ENCODE data around the gene OR56A1. TPM values are rescaled to one million over a fixed set of nuclear protein-coding genes. Genes with fewer than 3 reads are reported as not detected.

The OR56A1 gene
- total and polyA plus RNA-seq, 3 experiments from 2014 or later: not detected

DNA sequence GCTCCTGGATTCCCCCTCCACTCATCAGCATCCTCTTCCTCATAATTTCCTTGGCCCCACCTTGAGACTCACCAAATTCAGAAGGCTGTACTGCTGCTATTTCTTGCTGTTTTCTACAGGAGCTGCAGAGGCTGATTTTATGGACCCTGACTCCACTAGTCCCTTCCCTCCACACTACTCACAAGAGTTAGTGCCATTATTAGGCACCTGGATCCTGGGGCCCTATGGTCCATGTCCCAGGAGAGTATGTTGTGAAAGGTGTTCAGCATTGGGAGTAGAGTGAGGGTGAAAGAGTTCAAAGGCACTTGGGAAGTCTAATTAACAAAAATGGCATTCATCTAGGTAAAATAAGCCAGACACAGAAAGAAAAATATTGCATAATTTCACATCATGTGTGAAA lies 23.7 kb downstream of the OR56A1 start, which contains the start of gene OR56A4:
TSS of gene OR56A4 (minus strand) at position 101 of the 400 bp plus-strand sequence. CDS start 3,954 bp downstream, outside the sequence.
- no peaks in the 10 kb centered on the region for H3K4me1 Mint-ChIP-seq
- ChIA-PET POLR2A (no interaction called here), CTCF (no interaction called here)
- no peak within 1 kb of the TSS for H3K4me3 Mint-ChIP-seq
- no peak within 1 kb of the TSS for H3K27ac Mint-ChIP-seq
- Histone ChIP-seq H3K9me3 (ENCODE audit: low read length) (no peaks in the 10 kb centered on the region), H3K27me3 (ENCODE audit: insufficient read depth, low read length, poor library complexity, severe bottlenecking) (no peaks in the 10 kb centered on the region), H3K4me1 (ENCODE audit: insufficient read depth, low read length) (no peaks in the 10 kb centered on the region), H3K36me3 (ENCODE audit: insufficient read depth, low read length) (no peaks in the 10 kb centered on the region), H3K27ac (ENCODE audit: low read depth, low read length) (no peak within 1 kb of the TSS), H3K4me3 (ENCODE audit: low read length) (no peak within 1 kb of the TSS)
- H3K27me3 Mint-ChIP-seq: peaks cover 12 to 47% of the 10 kb centered on the region in 2 donors
- no peaks in the 10 kb centered on the region for H3K9me3 Mint-ChIP-seq
- no peaks in the 10 kb centered on the region for H3K36me3 Mint-ChIP-seq
- no peak for DNase-seq

DNA sequence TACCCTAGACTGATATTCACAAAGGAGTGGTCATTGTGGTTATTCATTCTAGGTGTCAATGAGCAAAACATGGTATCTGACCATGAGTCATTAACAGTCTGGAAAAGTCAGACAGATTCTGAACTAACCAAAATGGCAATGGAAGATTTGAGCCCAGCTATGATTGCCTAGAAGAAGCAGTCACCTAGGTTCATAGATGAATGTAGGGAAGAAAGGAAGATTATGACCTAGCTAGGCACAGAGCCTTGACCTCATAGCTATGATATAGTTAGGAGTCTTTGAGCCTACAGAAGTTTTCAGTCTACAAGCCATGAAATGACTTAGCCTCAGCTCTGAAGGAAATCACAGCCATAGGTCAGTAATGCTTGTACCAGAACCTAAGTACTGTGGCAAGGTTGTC lies 24.2 kb downstream of the OR56A1 start:
- Histone ChIP-seq H3K27me3 (ENCODE audit: insufficient read depth, low read length, poor library complexity, severe bottlenecking) (no peaks in the 10 kb centered on the region), H3K27ac (ENCODE audit: low read depth, low read length) (no peak overlapping the region), H3K4me1 (ENCODE audit: insufficient read depth, low read length) (no peaks in the 10 kb centered on the region), H3K4me3 (ENCODE audit: low read length) (no peak overlapping the region), H3K9me3 (ENCODE audit: low read length) (no peaks in the 10 kb centered on the region), H3K36me3 (ENCODE audit: insufficient read depth, low read length) (no peaks in the 10 kb centered on the region)
- DNase-seq: no peak
- ChIA-PET CTCF (no interaction called here), POLR2A (no interaction called here)
- H3K4me3 Mint-ChIP-seq: no peak overlapping the region
- H3K27ac Mint-ChIP-seq: no peak overlapping the region
- H3K27me3 Mint-ChIP-seq: peaks cover 8 to 46% of the 10 kb centered on the region in 2 donors
- no peaks in the 10 kb centered on the region for H3K4me1 Mint-ChIP-seq
- no peaks in the 10 kb centered on the region for H3K9me3 Mint-ChIP-seq
- no peaks in the 10 kb centered on the region for H3K36me3 Mint-ChIP-seq

DNA sequence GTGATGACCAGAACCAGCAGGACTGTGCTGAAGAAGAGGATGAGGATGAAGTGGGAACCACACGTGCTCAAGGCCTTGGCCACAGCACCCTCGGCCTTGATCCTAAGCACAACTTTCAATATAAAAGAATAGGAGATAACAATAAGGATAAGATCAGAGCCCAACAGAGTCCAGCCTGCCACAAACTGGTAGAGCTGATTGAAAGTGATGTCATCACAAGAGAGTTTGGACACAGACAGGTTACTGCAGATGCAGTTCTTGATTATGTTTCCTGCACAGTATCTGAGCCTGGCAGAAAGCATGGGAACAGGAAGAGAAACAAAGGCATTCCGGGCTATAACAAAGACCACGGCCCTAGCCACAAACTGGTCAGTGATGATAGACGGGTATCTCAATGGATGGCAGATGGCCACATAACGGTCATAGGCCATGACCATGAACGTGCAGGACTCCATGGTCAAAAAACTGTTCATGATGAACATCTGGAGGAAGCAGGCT lies 28.3 kb downstream of the OR56A1 start:
- H3K36me3 Mint-ChIP-seq: no peaks in the 10 kb centered on the region
- Histone ChIP-seq H3K36me3 (ENCODE audit: insufficient read depth, low read length) (no peaks in the 10 kb centered on the region), H3K4me3 (ENCODE audit: low read length) (no peak overlapping the region), H3K9me3 (ENCODE audit: low read length) (no peaks in the 10 kb centered on the region), H3K27me3 (ENCODE audit: insufficient read depth, low read length, poor library complexity, severe bottlenecking) (no peaks in the 10 kb centered on the region), H3K4me1 (ENCODE audit: insufficient read depth, low read length) (no peaks in the 10 kb centered on the region), H3K27ac (ENCODE audit: low read depth, low read length) (no peak overlapping the region)
- DNase-seq: no peak
- H3K9me3 Mint-ChIP-seq: no peaks in the 10 kb centered on the region
- H3K27me3 Mint-ChIP-seq: peaks cover 8 to 36% of the 10 kb centered on the region in 2 donors
- ChIA-PET POLR2A (no interaction called here), CTCF (no interaction called here)
- no peak overlapping the region for H3K27ac Mint-ChIP-seq
- H3K4me3 Mint-ChIP-seq: no peak overlapping the region
- H3K4me1 Mint-ChIP-seq: no peaks in the 10 kb centered on the region

DNA sequence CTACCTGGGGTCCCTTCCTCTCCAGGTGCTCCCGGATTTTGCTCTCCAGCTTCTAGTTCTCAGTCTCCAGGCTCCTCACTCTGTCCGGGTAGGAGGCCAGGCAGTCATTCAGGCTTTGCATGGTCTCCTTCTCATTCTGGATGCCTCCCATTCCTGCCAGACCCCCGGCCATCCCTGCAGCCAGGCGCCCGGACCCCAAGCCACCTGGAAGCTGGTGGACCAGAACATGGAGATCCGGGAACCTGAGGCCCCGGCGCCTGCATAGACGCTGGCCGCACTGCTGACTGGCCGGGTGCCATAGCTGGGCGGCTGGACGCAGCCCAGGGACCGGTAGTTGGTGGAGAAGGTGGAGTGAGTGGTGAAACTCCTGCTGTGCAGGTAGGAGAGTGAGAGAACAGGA lies 35.8 kb downstream of the OR56A1 start:
- no peaks in the 10 kb centered on the region for H3K4me1 ChIP-seq (ENCODE audit: insufficient read depth, low read length)
- ChIA-PET POLR2A (no interaction called here), CTCF (no interaction called here)
- Mint-ChIP-seq H3K27ac (no peak overlapping the region), H3K4me1 (no peaks in the 10 kb centered on the region), H3K36me3 (no peaks in the 10 kb centered on the region), H3K4me3 (no peak overlapping the region), H3K27me3 (peaks cover 2 to 31% of the 10 kb centered on the region in 2 donors), H3K9me3 (no peaks in the 10 kb centered on the region)
- H3K36me3 ChIP-seq (ENCODE audit: insufficient read depth, low read length): no peaks in the 10 kb centered on the region
- no peaks in the 10 kb centered on the region for H3K27me3 ChIP-seq (ENCODE audit: insufficient read depth, low read length, poor library complexity, severe bottlenecking)
- no peak overlapping the region for H3K4me3 ChIP-seq (ENCODE audit: low read length)
- H3K27ac ChIP-seq (ENCODE audit: low read depth, low read length): no peak overlapping the region
- H3K9me3 ChIP-seq (ENCODE audit: low read length): no peaks in the 10 kb centered on the region
- no peak for DNase-seq

DNA sequence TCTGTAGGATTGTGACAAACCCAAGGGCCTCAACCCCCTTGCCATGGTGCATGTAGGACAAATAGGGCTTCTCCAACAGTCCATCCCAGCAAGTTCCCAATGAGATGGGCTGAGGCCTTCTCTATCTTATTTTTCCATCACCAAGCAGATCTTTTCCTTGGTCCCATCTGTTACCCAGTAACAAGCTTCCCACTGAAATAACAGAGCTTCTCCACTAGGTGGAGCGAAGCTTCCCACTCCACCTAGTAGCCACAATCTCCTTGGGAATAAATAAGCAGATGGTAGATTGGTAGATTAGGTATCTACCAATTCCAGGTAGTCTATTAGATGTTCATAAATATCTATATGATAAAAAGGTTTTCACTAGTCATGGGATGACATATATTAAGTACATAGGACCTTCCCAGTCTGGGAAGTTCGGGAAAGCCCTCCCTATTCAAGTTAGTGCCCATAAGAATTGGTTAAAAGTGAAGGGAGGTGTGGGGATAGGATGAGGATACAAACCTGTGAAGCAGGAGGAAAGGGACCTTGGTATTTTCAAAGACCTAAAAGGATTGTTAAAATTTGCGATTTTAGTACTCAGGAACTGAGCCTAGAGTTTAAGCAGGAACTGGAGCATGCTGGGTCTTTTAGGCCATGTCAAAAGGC lies 37.8 kb downstream of the OR56A1 start:
- ChIA-PET CTCF (no interaction called here), POLR2A (no interaction called here)
- H3K9me3 ChIP-seq (ENCODE audit: low read length): no peaks in the 10 kb centered on the region
- no peak overlapping the region for H3K4me3 ChIP-seq (ENCODE audit: low read length)
- no peaks in the 10 kb centered on the region for H3K36me3 ChIP-seq (ENCODE audit: insufficient read depth, low read length)
- Mint-ChIP-seq H3K27me3 (peaks cover 3 to 31% of the 10 kb centered on the region in 2 donors), H3K4me1 (no peaks in the 10 kb centered on the region), H3K36me3 (no peaks in the 10 kb centered on the region), H3K4me3 (no peak overlapping the region), H3K9me3 (no peaks in the 10 kb centered on the region), H3K27ac (no peak overlapping the region)
- H3K4me1 ChIP-seq (ENCODE audit: insufficient read depth, low read length): no peaks in the 10 kb centered on the region
- DNase-seq: no peak
- H3K27ac ChIP-seq (ENCODE audit: low read depth, low read length): no peak overlapping the region
- no peaks in the 10 kb centered on the region for H3K27me3 ChIP-seq (ENCODE audit: insufficient read depth, low read length, poor library complexity, severe bottlenecking)

DNA sequence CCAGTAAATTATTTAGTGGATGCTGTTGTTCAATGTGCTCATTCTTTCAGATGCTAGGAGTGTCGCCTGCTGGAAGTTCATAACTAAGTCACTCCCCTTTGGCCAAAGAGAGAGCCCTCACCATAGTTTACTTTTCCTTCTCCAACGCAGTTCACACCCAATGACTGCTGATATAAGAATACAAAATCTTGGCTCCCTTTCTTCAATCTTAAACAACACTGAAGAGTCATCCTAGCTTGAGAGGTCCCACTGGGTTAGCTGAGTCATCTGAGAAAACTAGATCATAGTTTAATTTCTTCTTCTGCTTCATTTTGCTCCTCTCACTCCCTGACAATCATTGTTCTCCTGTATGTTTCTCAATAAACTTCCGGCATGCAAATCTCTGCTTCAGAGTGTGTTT lies 38.4 kb downstream of the OR56A1 start:
- no peaks in the 10 kb centered on the region for H3K9me3 Mint-ChIP-seq

DNA sequence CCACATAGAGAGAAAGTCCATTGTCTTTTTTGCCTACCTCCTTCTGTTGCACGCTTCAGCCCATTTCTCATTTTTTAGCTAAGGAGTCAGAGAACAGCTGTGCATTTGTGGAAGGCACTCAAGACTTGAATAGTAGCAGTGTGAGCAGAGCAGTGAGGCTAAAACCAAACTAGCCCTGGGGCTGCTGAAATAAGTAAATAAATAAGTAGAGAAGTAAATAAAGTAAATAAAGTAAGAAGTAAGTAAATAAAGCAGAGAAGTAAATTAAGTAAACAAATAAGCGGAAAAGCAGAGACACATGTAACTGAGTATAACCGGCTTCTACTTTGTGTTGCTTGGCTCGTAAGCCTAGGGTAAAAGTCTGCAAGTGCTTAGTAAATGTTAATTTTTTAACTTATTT lies 41.4 kb downstream of the OR56A1 start:
- Mint-ChIP-seq H3K9me3 (no peaks in the 10 kb centered on the region), H3K27ac (no peak overlapping the region), H3K4me1 (no peaks in the 10 kb centered on the region), H3K4me3 (no peak overlapping the region), H3K27me3 (peaks cover 3 to 34% of the 10 kb centered on the region in 2 donors), H3K36me3 (no peaks in the 10 kb centered on the region)
- DNase-seq: no peak
- Histone ChIP-seq H3K27ac (ENCODE audit: low read depth, low read length) (no peak overlapping the region), H3K27me3 (ENCODE audit: insufficient read depth, low read length, poor library complexity, severe bottlenecking) (no peaks in the 10 kb centered on the region), H3K9me3 (ENCODE audit: low read length) (no peaks in the 10 kb centered on the region), H3K4me3 (ENCODE audit: low read length) (no peak overlapping the region), H3K4me1 (ENCODE audit: insufficient read depth, low read length) (no peaks in the 10 kb centered on the region), H3K36me3 (ENCODE audit: insufficient read depth, low read length) (no peaks in the 10 kb centered on the region)
- CTCF ChIA-PET: no interaction called here
- POLR2A ChIA-PET: no interaction called here

More for the DNA sequence above, 38.4 kb downstream of the OR56A1 start:
- H3K4me1 ChIP-seq (ENCODE audit: insufficient read depth, low read length): no peaks in the 10 kb centered on the region
- Mint-ChIP-seq H3K4me1 (no peaks in the 10 kb centered on the region), H3K27me3 (peaks cover 3 to 31% of the 10 kb centered on the region in 2 donors), H3K4me3 (no peak overlapping the region), H3K36me3 (no peaks in the 10 kb centered on the region), H3K27ac (no peak overlapping the region)
- H3K4me3 ChIP-seq (ENCODE audit: low read length): no peak overlapping the region
- no peaks in the 10 kb centered on the region for H3K9me3 ChIP-seq (ENCODE audit: low read length)
- DNase-seq: no peak
- POLR2A ChIA-PET: no interaction called here
- no peak overlapping the region for H3K27ac ChIP-seq (ENCODE audit: low read depth, low read length)
- no peaks in the 10 kb centered on the region for H3K36me3 ChIP-seq (ENCODE audit: insufficient read depth, low read length)
- H3K27me3 ChIP-seq (ENCODE audit: insufficient read depth, low read length, poor library complexity, severe bottlenecking): no peaks in the 10 kb centered on the region
- CTCF ChIA-PET: no interaction called here

DNA sequence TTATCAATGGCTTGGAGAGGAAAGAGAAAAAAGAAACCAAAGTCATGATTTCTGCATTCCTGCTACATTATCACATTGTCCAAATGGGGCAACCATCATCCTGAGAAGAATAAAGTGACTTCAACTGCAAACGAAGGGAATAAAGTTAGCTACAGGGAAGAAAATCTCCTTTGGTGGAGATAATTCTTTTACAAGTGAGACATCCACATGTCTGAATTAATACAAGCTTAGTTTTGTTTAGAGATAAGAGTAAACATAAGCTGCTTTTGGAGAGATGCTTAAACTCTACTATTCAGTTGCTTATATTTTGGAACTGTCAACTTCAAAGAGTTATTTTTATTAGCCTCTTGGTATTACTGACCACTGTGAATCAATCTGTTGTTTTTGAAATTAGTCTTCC lies 43.7 kb downstream of the OR56A1 start, which contains the start of gene OR52L1:
TSS of gene OR52L1 (minus strand) at position 101 of the 400 bp plus-strand sequence. CDS start at position 46, 55 bp downstream.
- H3K4me1 Mint-ChIP-seq: no peaks in the 10 kb centered on the region
- H3K4me3 ChIP-seq (ENCODE audit: low read length): no peak within 1 kb of the TSS
- CTCF ChIA-PET: no interaction called here

More for the DNA sequence above, 43.7 kb downstream of the OR56A1 start, which contains the start of gene OR52L1:
- H3K4me1 ChIP-seq (ENCODE audit: insufficient read depth, low read length): no peaks in the 10 kb centered on the region
- no peaks in the 10 kb centered on the region for H3K9me3 ChIP-seq (ENCODE audit: low read length)
- no peaks in the 10 kb centered on the region for H3K36me3 ChIP-seq (ENCODE audit: insufficient read depth, low read length)
- Mint-ChIP-seq H3K27me3 (peaks cover 4 to 48% of the 10 kb centered on the region in 2 donors), H3K27ac (no peak within 1 kb of the TSS), H3K9me3 (peaks cover 0 to 2% (median 0%) of the 10 kb centered on the region in 5 donors), H3K36me3 (no peaks in the 10 kb centered on the region), H3K4me3 (no peak within 1 kb of the TSS)
- no peaks in the 10 kb centered on the region for H3K27me3 ChIP-seq (ENCODE audit: insufficient read depth, low read length, poor library complexity, severe bottlenecking)
- no peak within 1 kb of the TSS for H3K27ac ChIP-seq (ENCODE audit: low read depth, low read length)
- POLR2A ChIA-PET: no interaction called here
- no peak for DNase-seq

Measured in CD8-positive, alpha-beta memory T cell (primary cell).